ENCODE measurements around the gene PLK5.
"Not testable (repeated sequence)": the region's sequence is repeated elsewhere in the genome, so short reads cannot be mapped to it uniquely, and the experiment has no call there.

PLK5 gene

DNA sequence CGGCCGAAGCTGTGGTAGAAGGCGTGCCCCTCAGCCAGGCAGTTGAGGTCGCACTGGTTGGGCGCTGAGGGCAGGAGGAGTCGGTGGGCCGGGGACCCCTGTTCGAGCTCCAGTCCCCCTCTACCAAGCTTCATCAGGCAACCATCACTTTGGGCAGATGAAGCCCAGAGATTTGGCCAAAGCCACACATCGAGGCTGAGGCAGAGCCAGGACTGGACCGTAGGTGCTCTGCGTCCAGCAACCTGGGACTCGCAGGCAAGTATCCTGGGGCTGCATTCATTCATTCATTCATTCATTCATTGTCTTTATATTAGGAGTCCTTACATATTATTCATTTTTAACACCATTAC is 15.4 kb upstream of the PLK5 start:
- no peak for DNase-seq

DNA sequence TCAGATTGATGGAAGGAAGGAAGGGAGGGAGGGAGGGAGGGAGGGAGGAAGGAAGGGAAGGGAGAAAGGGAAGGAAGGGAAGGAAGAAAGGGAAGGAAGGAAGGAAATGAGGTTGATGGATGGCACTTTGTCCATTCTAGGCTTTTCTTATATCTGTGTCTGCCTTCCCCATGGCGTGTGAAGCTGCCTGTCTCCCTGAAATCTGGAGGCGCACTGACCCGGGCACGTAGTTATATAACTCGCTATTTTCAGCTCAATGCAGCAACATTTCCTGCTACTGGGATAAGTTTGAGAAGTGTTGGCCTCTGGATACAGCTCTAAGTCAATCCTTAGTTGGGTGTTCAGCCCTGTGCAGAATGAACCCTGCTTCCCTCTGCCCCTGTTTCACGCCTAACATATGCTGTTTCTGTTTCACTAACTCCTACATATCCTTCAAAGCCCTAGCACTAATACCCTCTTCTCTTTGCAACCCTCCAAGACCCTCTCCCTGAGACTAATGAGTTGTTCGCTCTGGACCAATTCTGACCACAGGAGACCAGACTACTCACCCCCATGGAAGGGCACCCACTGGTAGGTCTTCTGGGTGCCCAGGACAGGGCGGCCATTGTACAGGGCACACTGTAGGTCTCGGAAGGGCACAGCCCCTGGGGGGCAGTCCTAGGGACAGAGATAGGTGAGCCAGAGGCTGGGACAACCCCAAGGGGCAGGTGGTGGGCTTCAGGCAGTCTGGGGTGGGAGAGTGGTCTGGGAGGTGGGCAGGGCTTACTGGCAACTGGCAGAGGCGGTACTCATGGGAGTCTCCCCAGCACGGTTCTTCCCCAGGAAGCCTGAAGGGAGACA is 14.1 kb upstream of the PLK5 start:
- no peak for DNase-seq

DNA sequence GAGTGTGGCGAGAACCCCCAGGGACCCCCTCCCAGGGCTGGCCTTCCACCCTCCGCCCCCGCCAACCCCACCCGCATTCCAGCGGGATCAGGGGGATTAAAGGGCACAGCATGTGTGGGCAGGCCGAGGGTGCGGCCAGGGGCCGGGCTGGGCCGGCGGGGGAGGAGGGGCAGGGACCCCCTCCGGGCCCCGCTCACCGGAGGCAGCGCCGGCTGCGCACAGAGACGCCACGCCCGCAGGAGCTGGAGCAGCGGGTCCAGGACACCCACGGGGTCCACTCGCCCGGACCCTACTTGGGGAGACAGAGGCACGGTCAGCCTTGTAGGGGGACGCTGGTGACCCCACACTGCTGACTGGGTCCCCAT is 13.5 kb upstream of the PLK5 start:
- no peak for DNase-seq

DNA sequence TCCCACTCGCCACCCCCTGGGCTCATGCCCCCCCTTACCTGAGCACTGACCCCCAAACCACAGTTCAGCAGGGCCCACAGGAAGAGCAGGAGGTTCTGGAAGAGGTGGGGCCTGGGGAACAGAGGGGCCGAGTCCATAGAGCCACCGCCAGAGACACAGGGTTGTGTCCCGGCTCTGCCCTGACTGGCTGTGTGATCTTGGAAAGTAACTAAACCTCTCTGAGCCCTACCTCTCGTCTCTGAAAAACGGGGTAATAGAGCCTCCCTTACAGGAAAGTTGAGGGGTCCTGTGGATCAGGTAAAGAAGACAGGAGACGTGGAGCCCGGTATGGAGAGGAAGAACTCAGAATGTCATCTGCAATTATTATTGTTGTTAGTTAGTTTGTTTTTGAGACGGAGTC is 13.1 kb upstream of the PLK5 start:
- no peak for DNase-seq

DNA sequence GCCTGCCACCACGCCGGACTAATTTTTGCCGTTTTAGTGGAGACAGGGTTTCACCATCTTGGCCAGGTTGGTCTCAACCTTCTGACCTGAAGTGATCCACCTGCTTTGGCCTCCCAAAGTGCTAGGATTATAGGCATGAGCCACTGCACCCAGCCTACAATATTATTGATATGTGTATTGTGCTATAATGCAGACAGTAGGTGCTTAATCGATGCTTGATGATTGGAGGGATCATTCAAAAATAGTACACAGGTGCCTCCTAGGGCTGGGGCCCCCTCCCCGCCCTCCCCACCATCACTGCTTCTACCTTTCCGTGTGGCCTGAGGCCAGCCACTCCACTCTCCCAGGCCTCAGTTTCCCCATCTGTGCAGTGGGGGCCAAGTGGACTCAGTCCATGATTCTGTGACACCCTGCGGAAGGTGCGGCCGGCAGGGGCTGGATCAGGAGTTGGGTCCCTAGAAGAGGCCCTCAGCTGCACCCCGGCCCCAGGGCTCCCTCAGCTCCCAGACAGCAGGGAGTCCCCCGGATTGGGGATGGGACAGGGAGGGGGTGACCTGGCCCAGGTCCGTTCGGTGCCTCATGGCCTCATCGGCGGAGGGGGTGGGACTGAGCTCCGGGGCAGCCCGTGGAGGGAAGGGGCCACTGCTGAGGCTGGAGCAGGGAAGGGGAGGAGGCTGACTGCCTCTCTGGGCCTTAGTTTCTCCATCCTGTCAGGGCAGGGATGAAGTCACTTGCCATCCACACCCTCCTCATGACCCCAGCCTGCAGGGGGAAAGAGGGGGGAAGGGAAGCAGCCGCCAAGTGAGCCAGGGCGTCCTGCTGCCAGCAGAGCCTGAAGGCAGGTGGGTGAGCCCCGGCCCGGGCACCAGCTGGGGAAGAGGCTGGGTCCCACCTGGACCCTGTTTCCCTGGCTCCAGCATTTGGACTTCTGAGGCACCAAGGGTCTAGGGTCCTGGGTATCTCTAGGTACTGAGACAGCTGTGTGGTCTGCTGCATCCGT is 12.3 kb upstream of the PLK5 start:
- no peak for DNase-seq

DNA sequence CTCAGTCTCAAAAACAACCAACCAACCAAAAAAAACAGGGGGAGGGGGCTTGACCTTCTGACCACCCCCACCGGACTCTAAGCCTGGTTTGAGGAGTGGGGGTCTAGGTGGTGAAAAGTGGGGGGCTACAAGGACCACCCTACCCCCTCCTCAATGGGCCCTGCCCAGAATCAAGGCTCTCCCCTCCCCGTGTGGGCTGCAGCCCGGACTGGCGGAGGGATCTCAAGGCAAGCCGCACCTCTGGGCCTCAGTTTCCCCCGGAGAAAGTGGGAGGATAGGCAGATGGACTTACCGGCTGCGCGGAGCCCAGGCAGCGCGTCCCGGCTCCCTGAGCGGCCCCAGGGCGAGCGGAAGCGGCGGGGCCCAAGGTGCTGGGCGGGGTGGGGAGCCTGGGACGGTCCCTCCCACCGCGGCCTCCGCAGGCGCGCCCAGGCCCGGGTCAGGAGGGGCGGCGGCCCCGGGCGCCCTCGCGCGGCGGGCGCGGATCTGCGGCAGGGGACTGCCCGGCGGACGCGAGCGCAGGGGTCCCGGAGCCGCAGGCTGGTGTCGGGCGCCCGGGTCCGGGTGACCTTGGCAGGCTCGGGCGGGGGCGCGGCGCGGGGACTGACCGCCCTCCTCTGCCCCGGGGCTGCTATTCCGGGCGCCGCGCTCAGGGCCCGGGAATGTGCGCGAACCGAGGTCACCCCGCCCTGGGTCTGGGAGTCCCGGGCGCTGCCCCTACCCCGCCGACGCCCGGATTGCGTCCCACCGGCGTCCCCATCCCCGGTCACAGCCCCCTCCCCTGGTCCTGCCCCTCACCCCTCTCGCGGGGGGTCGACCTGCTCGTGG is 11.0 kb upstream of the PLK5 start, which contains the start of gene ADAMTSL5:
ADAMTSL5 (minus strand) TSS at position 349 of the 828 bp plus-strand sequence. CDS start 2,076 bp downstream, outside the sequence.
- no peak for DNase-seq

DNA sequence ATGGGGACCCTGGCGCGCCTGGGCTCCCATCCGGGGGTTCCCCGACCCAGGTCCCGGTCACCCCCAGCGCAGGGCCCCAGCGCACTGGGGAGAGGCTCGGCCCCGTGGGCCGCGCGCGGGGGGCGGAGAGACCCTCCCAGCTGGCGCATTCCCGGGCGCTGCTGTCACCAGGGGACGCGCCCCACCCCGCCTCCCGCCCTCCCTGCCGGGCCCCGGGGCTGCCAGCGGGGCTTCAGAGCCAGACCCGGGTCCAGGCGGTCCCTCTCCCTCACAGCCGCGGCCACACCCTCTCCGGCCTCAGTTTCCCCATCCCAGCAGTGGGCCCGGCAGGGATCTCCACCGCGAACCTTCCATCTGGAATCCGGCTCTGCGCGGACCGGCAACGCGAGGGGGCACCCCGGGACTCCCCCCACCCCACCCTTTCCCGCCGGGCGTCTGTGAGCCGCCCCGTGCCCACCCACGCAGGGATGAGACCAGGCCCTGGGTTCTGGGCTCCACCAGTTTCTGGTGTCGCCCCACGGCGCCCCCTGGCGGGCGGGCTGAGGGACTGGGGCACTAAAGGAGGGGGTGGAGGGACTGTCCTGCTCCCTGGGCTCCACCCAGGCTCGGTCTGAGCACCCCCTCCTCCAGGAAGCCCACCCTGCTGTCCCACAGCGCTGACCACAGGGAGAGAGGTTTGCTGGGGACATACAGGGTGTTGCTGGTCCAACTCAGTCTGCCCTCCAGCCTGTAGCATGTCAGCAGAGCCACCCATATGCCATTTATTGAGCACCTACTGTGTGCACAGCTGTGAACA is 10.2 kb upstream of the PLK5 start:
- DNase-seq: no peak

DNA sequence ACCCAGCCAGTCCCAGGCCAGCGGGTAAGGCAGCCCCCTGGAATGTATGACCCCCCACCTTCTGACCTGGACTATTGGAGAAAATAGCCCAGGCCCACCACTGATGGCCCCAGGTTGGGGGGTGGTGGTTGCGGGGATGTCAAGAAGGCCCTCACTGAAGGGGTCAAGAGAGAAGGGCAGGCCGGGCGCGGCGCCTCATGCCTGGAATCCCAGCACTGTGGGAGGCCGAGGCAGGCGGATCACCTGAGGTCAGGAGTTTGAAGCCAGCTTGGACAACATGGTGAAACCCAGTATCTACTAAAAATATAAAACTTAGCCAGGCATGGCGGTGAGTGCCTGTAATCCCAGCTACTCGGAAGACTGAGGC is 9.6 kb upstream of the PLK5 start:
- DNase-seq: no peak

DNA sequence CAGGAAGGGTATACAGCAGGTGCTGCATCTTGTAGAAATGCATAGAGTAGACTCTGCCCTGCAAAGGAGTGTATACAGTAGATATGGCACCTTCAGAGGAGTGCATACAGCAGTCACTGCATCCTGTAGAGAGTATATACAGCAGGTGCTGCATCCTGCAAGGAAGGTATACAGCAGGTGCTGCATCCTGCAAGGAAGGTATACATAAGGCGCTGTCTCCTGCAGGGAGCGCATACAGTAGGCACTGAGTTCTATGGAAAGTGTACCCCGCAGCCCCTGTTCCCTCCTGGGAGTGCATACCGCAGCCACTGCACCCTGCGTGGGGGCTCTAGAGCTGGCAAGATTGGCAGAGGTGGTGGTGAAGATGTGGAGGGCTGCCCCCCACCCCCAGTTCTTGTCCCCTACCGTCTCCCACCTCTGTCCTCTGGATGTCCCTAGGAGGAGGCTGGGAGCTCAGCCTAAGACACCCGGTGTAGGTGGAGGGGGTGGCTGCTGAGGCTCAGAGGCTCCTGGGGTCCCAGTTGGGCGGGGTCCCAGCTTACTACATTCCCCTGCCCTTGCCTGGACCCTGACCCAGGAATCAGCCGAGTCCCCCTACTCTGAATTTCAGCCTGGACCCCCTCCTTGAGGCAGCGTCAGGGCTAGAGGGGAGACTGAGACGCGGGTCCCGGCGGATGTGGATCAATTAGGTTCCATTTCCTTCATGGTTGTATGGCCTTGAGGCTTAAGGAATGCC is 8.7 kb upstream of the PLK5 start:
- no peak for DNase-seq

DNA sequence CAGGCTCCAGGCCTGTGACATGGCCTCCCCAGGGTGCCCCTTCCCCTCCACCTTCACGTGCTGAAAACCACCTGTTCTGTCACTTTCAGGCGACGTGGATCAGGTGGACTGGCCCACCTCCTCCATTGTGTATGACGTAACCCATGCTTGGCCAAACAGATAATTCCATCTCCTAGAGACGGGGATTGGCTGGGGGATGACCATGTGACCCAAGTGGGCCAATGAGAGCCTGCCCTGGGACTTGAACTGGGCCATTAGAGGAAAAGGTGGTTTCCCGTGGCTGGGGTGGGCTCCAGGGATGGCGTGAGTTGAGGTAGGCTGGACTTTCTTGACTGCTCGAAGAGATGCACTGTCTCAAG is 7.5 kb upstream of the PLK5 start:
- DNase-seq: no peak

DNA sequence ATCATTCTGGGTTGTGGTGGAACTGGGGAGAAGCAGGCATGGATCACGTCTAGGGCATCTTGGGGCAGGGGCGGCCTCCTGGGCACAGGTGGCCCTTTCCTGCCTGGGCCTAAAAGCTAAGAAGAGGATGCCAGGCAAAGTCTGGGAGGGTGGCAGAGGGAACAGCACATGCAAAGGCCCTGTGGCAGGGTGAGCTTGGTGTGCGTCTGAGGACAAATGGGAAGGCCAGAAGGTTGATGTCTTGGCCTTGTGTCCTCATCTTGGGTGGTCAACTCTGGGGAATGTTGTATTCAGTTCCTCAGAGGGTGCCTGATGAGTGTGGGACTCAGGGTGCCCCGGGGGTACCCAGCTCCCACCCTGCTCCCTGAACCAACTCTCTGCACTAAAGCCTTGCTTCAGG is 5.4 kb upstream of the PLK5 start:
- no peak for DNase-seq

DNA sequence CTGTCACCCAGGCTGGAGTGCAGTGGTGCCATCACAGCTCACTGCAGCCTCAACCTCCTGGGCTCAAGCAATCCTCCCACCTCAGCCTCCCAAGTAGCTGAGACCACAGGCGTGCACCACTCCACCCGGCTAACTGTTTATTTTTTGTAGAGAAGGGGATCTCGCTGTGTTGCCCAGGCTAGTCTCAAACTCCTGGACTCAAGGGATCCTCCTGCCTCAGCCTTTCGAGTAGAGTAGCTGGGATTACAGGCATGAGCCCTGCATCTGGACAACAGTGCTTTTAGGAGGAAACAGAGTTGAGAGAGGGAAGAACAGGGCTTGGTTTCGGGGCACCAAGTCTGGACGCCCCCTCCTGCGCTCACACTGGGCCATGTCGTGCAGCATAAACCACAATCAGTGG is 4.1 kb upstream of the PLK5 start:
- DNase-seq: not testable (repeated sequence)

DNA sequence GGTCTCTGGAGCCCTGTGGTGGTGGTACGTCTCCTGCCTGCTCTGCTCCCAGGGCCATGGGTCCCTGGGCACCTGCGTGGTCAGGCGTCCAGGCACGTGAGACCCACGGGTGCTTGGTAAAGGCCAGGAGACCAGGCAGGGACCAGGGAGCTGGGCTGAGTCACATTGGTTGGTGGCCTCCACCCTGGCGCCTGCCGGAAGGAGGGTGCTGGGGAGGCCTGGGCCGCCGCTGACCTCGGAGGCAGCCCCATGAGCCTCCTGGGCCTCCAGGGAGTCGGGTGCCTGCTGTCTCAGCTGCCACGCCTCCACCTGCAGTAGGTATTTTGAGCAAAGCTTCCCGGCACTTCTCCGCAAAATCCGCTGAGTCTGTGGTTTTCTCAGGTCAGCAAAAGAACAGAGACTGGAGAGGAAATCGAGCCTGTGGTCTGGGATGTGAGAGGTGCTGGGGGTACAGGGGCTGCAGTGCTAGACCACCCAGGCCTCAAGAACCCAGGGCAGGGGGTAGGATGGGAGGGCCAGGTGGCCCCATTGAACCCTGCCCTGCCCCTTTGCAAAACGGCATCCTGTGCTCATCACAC is 3.6 kb upstream of the PLK5 start:
- DNase-seq: no peak

DNA sequence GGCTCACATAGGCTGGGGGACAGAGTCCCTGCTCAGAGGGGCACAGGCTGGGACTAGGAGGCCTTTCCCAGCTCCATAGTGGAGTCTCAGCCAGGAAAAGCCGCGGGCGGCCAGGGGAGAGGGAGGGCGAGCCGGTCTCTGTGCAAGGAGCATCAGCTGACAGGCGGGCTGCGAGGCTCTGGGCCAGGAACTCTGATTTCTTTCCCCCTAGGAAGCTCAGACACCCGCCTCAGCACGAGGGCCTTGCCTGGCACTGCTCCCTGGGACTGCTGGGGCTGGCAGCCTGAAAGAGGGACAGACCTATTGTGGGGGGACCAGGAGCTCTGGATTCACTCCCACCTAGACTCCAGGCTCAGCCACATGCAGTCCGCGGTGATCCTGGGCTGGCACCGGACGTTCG is 2.2 kb upstream of the PLK5 start:
- no peak for DNase-seq

DNA sequence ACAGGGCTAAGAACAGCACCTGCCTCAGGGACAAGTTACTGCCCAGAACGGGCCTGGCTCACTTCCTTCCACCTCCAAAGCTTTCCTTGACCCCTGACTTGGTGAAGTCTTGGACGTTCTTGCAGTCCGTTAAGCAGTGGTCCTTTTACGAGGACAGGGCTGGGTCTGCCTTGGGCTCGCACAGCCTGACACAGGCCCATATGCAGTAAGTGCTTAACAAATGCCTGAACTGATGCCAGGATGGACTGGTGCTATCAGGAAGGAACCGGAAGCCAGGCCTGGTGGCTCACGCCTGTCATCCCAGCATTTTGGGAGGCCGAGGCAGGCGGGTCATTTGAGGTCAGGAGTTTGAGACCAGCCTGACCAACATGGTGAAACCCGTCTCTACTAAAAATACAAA is 1.8 kb upstream of the PLK5 start:
- no peak for DNase-seq

DNA sequence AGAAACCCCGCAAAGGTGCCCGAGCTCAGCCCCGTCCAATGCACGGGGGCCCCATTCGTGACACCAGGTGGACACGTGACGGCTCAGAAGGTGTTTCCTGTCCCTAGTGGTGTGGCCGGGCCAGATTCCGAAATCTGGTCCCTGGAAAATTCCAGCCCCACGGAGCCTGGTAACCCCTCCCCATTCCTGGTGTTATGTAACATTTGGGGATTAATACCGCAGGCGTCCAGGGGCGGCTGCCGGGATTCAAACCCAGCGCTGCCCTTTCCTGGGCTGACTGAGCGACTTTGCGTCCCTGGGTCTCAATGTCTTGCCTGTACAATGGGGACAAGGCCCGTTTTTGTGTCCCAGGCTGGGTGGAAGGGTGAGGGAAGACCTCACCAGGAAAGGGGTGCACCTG is 1.0 kb upstream of the PLK5 start:
- no peak for DNase-seq

DNA sequence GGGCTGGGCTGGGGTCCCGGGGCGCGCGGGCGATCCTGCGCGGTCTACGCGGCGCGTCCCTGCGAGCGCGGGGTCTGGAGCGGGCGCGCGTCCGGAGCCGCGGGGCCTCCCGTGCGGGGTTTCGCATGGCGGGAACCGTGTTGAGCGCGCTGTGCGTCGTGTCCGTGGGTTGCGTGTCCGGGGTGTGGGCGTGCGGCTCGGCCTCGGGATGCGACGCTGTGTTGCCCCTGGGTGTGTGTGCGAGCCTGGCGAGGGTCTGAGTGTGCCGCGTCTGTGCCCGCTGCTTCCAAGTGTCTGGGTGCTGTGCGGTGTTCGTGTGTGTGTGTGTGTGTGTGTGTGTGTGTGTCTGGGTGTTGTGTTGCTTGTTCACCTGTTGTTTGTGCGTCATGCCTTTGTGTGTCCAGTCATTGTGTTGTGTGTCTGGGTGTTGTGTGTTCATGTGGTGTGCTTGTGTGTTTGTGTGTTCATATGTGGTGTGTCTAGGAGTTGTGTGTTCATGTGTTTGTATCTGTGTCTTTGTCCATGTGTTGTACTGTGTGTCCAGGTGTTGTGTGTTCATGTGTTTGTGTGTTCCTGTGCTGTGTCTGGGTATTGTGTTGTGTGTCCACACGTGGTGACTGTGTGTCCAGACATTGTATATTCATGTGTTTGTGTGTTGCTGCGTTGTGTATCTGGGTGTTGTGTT is 552 bp downstream of the PLK5 start:
- no peak for DNase-seq

DNA sequence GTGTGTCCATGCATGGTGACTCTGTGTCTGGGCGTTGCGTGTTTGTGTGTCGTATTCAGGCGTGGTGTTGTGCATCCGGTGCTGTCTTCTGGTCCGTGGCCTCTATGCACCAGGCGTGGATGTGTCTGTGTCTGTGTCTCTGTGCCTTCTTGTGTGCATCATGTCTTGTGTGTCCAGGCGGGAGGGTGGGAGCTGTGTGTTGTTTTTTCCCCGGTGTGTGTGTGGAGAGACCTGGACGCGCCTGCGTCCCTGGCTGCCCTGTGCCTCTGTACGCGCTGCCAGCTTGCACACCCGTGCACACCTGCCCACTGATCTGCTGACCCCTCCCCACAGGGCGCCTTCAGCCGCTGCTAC is 1.1 kb downstream of the PLK5 start:
- no peak for DNase-seq

DNA sequence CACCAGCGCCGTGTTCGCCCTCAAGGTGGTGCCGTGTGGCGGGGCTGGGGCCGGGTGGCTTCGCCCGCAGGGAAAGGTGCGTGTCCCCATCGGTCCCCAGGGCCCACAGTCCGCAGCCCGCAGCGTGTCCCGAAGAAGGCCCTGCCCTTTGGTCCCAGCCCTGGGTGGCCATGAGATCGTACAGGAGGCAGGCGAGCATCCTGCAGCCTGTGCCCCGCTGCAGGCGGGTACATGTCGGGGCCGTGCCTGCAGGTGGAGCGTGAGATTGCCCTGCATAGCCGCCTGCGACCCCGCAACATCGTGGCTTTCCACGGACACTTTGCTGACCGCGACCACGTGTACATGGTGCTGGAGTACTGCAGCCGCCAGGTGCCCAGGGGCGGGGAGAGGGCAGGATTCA is 1.5 kb downstream of the PLK5 start:
- DNase-seq: no peak

DNA sequence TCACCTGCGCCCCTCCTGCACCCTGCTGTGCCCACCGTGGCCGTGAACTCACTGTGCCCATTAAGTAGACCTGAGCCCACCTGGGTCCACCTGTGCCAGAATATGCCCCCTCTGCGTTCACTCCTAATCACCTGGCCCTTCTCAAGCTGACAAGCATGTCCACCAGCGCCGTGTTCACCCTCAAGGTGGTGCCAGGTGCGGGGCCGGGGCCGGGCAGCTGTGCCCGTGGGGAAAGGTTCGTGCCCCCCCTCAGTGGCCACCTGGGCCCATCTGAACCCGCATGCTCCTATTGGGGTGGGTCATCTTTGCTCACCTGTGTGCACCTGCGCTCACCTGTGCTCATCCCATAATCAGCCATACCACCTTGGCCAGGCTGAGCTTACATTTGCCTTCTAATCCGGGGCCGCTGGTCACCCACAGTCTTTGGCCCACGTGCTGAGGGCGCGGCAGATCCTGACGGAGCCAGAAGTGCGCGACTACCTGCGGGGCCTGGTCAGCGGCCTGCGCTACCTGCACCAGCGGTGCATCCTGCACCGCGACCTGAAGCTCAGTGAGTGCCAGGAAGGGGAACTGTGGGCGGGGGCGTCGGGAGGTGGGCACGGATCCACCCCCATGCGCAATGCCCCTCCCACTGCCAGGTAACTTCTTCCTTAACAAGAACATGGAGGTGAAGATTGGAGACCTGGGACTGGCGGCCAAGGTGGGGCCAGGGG is 2.3 kb downstream of the PLK5 start:
- no peak for DNase-seq

Data from KG1 (cell line).